Hepatocyte (in vitro differentiated cells): ENCODE data around the gene TMEM11. TPM values are rescaled to one million over a fixed set of nuclear protein-coding genes. Genes with fewer than 3 reads are reported as not detected.

ENCODE experiments used
- DNase-seq: peaks from one replicate; pipeline ENCODE4 v3.0.0-alpha.2; 2016; ENCODE audit warnings: low spot score
- H2AFZ ChIP-seq: fragments of 200-600 bp; sonication (generic); 2 replicates; pipeline ENCODE4 v1.6.0; 2016; ENCODE audit warnings: antibody characterized with exemption, mild to moderate bottlenecking
- H3K27ac ChIP-seq: fragments of 200-600 bp; sonication (generic); 2 replicates; pipeline ENCODE4 v1.5.1; 2016; ENCODE audit warnings: mild to moderate bottlenecking
- H3K27me3 ChIP-seq: fragments of 200-600 bp; sonication (generic); 2 replicates; pipeline ENCODE4 v1.6.1; 2016
- H3K36me3 ChIP-seq: fragments of 200-600 bp; sonication (generic); replicated peaks from 2 replicates; pipeline ENCODE4 v1.5.1; 2016; ENCODE audit warnings: low read depth; ENCODE audit not compliant: insufficient read depth
- H3K4me1 ChIP-seq: fragments of 200-600 bp; sonication (generic); 2 replicates; pipeline ENCODE4 v1.5.1; 2016; ENCODE audit warnings: mild to moderate bottlenecking, moderate library complexity; ENCODE audit not compliant: insufficient read depth
- H3K4me2 ChIP-seq: fragments of 200-600 bp; sonication (generic); 2 replicates; pipeline ENCODE4 v1.6.0; 2016
- H3K4me3 ChIP-seq: fragments of 200-600 bp; sonication (generic); 2 replicates; pipeline ENCODE4 v1.5.1; 2016; ENCODE audit warnings: mild to moderate bottlenecking
- H3K79me2 ChIP-seq: fragments of 200-600 bp; sonication (generic); 2 replicates; pipeline ENCODE4 v1.6.0; 2017; ENCODE audit warnings: mild to moderate bottlenecking
- H3K9me2 ChIP-seq: fragments of 200-600 bp; sonication (generic); replicated peaks from 2 replicates; pipeline ENCODE4 v1.6.0; 2017; ENCODE audit warnings: mild to moderate bottlenecking; ENCODE audit not compliant: insufficient read depth
- H3K9me3 ChIP-seq: fragments of 200-600 bp; sonication (generic); 2 replicates; pipeline ENCODE4 v1.5.1; 2016; ENCODE audit warnings: low read depth, mild to moderate bottlenecking
- H4K20me1 ChIP-seq: fragments of 200-600 bp; sonication (generic); 2 replicates; pipeline ENCODE4 v1.6.0; 2016; ENCODE audit warnings: mild to moderate bottlenecking; ENCODE audit not compliant: insufficient read depth, poor library complexity, severe bottlenecking
- CTCF ChIP-seq: fragments of 200-600 bp; sonication (generic); IDR thresholded peaks from 2 replicates; pipeline ENCODE4 v1.5.1; 2016; ENCODE audit warnings: antibody characterized with exemption, mild to moderate bottlenecking; ENCODE audit not compliant: poor library complexity
- EZH2 ChIP-seq: fragments of 200-600 bp; sonication (generic); IDR thresholded peaks from 2 replicates; pipeline ENCODE4 v1.6.1; 2016; ENCODE audit warnings: antibody characterized with exemption, mild to moderate bottlenecking, borderline replicate concordance
- EZH2phosphoT487 ChIP-seq: fragments of 200-600 bp; sonication (generic); IDR thresholded peaks from one replicate; pipeline ENCODE4 v1.6.1; 2018; ENCODE audit warnings: antibody characterized with exemption, mild to moderate bottlenecking, low read depth, moderate library complexity; ENCODE audit not compliant: unreplicated experiment, severe bottlenecking
- WGBS: methylation state at CpG from one replicate; pipeline ENCODE4 v1.1.6; 2016; ENCODE audit warnings: low lambda C conversion rate; ENCODE audit errors: missing lambda C conversion rate; 5-methylcytosine and 5-hydroxymethylcytosine counted together
- polyA plus RNA-seq: library from polyadenylated mRNA; unstranded; fragments of >200 nt; fragmentation: Nextera tagmentation; extraction: Ambion mirVana; gene quantifications from 2 replicates; pipeline ENCODE4 v1.2.1, GENCODE V29; 2016
- total RNA-seq: library from RNA; depleted of rRNA; stranded (reverse); fragments of >200 nt; gene quantifications from 2 replicates; pipeline ENCODE4 v1.2.3, GENCODE V29; 2014

TMEM11 gene
- total and polyA plus RNA-seq, 2 experiments from 2014 or later, result 21.6 to 78.1 TPM

GRCh38 chr17:21233581-21234347 lies 19.8 kb upstream of the TMEM11 start:
- no peak for DNase-seq
- no peaks in the 10 kb centered on the region for H4K20me1 ChIP-seq
- no peak overlapping the region for H3K27ac ChIP-seq
- H3K79me2 ChIP-seq, result no peaks in the 10 kb centered on the region
- H3K4me3 ChIP-seq, result no peak overlapping the region
- no peaks in the 10 kb centered on the region for H3K36me3 ChIP-seq
- no peaks in the 10 kb centered on the region for H3K9me2 ChIP-seq
- H2AFZ ChIP-seq, result no peak overlapping the region
- no peaks in the 10 kb centered on the region for H3K9me3 ChIP-seq
- no peaks in the 10 kb centered on the region for H3K27me3 ChIP-seq
- H3K4me1 ChIP-seq, result no peaks in the 10 kb centered on the region
- WGBS, result 81% methylated on average over 7 of the region's 7 CpGs
- no peak for TF ChIP-seq EZH2
- no peak overlapping the region for H3K4me2 ChIP-seq

GRCh38 chr17:21232033-21232749 lies 18.2 kb upstream of the TMEM11 start:
- no peak for TF ChIP-seq EZH2phosphoT487
- no peak for TF ChIP-seq CTCF
- no peak for DNase-seq
- 90% methylated on average over 4 of the region's 4 CpGs for WGBS
- Histone ChIP-seq H3K4me2 (no peak overlapping the region), H3K27me3 (no peaks in the 10 kb centered on the region), H3K79me2 (no peaks in the 10 kb centered on the region), H3K27ac (no peak overlapping the region), H4K20me1 (no peaks in the 10 kb centered on the region), H3K36me3 (no peaks in the 10 kb centered on the region), H3K4me3 (no peak overlapping the region), H2AFZ (no peak overlapping the region), H3K9me2 (no peaks in the 10 kb centered on the region), H3K4me1 (no peaks in the 10 kb centered on the region), H3K9me3 (no peaks in the 10 kb centered on the region)

GRCh38 chr17:21231533-21231932 lies 17.6 kb upstream of the TMEM11 start:
- no peak overlapping the region for H3K4me3 ChIP-seq
- WGBS, result 82% methylated on average over 6 of the region's 6 CpGs
- no peak overlapping the region for H3K4me2 ChIP-seq
- H3K79me2 ChIP-seq, result no peaks in the 10 kb centered on the region
- H3K36me3 ChIP-seq, result no peaks in the 10 kb centered on the region
- H3K9me2 ChIP-seq, result no peaks in the 10 kb centered on the region
- no peak overlapping the region for H2AFZ ChIP-seq
- H4K20me1 ChIP-seq, result no peaks in the 10 kb centered on the region
- no peak for DNase-seq
- H3K27ac ChIP-seq, result no peak overlapping the region
- H3K9me3 ChIP-seq, result no peaks in the 10 kb centered on the region
- H3K4me1 ChIP-seq, result no peaks in the 10 kb centered on the region
- TF ChIP-seq CTCF (no peak), EZH2phosphoT487 (no peak), EZH2 (no peak)
- no peaks in the 10 kb centered on the region for H3K27me3 ChIP-seq

- no peaks in the 10 kb centered on the region for H3K36me3 ChIP-seq
- H3K4me2 ChIP-seq, result no peak overlapping the region
- TF ChIP-seq CTCF (no peak), EZH2 (no peak)
- no peaks in the 10 kb centered on the region for H3K4me1 ChIP-seq
- no peaks in the 10 kb centered on the region for H4K20me1 ChIP-seq
- no peak for DNase-seq
- H3K9me2 ChIP-seq, result no peaks in the 10 kb centered on the region
- H3K79me2 ChIP-seq, result no peaks in the 10 kb centered on the region
- no peak overlapping the region for H3K27ac ChIP-seq
- 92% methylated on average over 2 of the region's 2 CpGs for WGBS
- H2AFZ ChIP-seq, result no peak overlapping the region
- no peak overlapping the region for H3K4me3 ChIP-seq
- H3K27me3 ChIP-seq, result no peaks in the 10 kb centered on the region
- no peaks in the 10 kb centered on the region for H3K9me3 ChIP-seq
Measured at GRCh38 chr17:21228845-21229244, 14.9 kb upstream of the TMEM11 start.
